HL-60/S4 (cell line): ENCODE data around the gene AHNAK2.

Experiments
- in situ Hi-C: fragments of 300-500 bp; cut with MboI; formaldehyde crosslinking; loops from 2 replicates; pipeline ENCODE4 v1.14.3; 2022; ENCODE audit warnings: low sequenced_read_pairs

The AHNAK2 gene

DNA sequence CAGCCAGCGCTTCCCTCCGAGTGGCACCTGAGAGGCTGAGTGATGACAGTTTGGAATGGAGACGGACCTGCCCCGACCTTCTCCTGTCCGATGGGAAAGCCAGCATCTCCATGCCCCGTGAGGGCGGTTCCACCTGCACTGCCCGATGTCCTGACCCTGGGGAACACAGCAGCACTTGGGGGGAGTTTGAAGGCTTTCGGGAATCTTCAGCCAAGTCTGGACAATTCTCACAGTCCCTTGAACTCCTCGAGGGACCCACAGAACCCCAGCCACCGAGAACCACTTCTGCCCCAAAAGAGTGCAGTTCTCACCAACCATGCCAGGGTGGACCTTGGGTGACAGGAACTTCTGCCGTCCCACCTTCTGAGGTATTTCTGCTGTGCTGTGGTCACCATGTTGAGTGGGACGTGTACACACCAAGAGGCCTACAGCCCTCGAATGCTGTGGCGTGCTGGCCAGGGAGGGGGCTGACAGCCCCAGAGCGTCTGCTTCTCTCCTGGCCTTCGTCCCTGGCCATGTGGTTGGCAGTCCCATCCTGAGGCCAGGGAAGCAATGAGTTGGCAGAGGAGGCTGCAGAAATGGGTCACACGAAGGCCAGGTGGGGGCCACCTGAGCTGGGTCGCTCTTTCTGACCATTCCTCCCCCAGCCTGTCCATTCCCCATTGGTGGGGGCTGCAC lies 8.5 kb upstream of the AHNAK2 start:
- in situ Hi-C loops: no loop called here

DNA sequence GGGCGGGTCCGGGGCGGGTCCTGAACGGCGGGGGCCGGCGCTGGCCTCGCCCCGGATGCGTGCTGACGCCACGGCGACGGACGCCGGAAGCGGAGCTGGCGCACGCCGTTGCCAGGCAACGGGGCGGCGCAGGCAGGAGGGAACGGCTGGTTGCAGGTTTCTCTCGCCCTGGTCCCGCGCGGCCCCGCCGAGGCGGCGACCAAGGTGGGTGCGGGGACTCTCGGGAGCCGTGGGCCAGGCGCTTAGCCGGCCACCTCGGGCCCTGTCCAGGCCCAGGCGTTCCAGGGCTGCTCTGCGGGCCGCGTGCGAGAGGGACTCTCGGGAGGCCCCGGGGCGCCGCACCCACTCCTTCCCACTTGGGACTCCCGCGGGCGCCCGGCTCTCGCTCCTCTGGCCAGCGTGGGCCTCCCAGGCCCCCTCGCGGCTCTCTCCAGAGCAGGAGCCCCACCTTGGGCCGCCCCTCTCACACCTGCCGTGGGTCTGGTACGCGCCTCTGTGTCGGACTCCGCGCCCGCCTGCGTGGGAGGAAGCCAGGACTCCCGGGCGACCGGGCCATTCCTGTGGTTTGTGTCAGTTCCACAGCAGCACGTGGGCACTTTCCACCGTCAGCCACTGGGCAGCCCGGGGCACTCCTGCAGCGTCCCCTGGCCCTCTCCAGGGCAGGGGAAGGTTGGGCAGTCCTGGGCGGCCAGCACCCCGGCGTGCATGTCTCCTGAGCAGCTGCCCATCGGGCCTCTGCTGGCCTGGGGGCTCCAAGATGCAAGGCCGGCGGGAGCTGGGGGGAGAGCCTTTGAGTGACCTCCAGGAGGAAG lies 7.7 kb upstream of the AHNAK2 start, which contains the start of gene CLBA1:
CLBA1 (plus strand) TSS at position 114 of the 812 bp plus-strand sequence; CDS start at position 758, 644 bp downstream.
- in situ Hi-C loops: no loop called here

DNA sequence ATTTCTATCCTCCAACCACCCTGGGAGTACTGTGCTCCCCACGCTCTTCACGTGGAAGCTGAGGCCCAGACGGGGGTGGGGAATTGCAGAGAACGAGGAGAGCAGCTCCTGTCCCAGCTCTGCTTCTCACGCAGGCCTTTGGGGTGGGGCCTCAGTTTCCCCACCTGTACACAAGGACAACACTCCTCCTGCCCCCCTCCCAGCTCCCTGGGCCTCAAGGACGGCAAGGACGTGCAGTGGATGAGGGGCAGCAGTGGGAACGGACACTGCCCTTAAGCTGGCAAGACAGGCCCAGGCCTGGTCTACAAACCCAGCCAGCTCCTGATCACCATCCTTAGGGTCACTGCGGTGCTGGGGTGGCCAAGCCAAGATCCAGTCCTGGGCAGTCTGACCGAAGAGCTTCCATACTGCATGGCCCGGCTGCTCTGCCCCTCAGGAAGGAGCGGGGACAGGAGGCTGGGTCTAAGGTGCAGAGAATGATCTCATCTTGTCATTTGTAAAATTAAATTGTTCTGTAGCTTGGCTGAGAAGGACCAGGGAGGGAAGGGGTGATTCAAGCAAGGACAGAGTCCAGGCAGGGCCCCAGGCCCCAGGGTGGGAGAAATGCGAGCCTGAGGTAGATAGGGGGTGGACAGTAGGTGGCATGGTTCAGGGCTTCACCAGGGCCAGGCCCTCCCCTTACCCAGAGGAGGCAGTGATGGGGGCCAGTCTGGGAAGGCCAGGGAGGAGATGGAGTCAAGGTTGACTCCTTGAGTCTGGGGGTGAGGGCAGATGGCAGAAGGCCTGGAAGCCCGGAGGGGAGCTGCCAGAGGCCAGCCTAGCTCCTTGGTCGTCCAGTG lies 6.1 kb upstream of the AHNAK2 start:
- in situ Hi-C loops: no loop called here

DNA sequence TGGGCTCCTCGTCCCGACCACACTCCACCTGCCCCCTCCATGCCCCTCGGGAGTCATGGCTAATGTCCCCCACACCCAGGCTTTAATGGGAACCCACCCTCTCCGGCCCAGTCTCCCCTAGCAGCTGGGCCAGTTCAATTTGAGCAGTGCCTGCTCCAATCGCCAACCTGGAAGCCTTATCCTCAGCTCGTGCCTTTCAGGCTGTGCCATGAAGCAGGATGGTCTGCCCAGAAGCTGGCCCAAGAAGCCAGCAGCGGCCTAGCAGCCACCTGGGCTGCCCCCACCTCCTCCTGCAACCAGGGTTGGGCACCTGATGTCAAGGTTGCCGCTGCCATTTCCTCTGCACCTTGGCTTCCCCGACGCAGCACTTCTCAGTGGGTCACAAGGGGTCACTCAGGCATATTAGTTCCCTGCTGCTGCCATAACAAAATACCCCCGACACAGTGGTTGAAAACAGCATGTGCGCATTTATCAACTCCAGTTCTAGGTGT lies 5.1 kb upstream of the AHNAK2 start:
- in situ Hi-C loops: no loop called here

DNA sequence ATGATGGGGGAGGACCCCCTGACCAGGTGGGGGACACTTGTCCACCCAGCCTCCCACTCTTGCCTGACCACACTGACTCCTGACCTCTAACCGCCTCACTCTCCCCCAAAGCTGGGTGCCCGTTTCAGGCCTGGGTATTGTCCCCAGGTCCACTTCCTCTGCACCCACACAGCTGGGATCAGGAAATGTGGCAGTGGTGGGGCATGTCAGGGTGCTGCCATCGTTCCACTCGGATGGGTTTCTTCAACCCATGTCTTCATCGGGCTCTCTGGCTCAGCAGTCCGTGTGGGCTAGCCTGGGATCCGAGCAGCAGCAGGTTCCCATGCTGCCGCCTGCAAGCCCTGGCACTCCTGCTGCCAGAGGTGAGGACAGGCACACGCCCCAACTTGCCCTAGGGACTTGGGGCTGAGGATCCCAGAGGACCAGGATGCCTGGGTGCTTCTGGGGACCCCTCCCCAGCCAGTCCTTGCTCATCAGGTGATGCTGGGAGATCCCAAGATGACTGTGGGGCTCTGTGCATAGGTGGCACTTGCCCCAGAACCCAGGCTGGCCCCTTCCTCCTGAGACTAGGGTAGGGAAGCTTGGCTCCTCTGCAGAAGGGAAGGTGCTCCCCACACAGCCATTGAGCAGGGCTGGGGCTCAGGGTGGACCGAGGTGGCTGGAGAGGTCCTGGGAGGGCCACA lies 4.5 kb upstream of the AHNAK2 start:
- in situ Hi-C loops: no loop called here

DNA sequence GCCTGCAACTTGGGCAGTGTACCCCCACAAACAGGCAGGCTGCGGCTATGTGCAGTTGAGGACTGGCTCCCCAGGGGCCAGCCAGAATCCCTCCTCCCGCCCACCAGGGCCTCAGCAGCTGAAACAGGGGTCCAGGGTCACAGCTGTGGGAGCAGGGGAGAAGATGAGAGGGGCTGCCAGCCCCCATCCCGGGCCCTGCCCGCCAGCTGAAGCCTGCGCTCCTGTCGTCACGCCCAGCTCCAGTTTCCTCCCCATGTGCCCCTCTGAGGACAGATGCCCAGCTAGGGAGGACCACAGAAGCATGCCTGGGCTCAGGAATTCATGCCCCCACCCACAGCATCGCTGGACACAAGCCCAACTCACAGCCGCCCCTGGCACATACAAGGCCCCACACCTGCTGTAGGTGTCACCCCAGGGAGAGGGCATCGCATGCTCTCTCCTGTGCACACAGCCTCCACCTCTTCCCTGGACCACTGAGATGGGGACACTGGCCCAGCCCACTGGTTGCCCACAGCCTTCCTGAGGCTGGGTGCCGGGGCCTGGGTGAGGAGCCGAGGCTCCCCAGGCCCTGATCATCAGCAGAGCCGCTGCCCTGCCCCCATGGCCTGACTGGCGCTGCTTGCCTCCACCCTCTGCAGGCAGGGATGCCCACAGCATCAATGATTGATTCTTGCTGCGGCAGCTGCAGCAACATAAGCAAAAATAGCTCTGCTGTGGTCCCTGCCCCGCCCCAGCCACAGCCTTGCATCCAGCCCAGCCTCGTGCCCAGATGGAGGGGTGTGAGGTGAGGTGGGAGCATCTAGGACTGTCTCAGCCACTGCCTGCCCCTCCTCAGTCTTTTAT lies 3.7 kb upstream of the AHNAK2 start:
- in situ Hi-C loops: no loop called here

DNA sequence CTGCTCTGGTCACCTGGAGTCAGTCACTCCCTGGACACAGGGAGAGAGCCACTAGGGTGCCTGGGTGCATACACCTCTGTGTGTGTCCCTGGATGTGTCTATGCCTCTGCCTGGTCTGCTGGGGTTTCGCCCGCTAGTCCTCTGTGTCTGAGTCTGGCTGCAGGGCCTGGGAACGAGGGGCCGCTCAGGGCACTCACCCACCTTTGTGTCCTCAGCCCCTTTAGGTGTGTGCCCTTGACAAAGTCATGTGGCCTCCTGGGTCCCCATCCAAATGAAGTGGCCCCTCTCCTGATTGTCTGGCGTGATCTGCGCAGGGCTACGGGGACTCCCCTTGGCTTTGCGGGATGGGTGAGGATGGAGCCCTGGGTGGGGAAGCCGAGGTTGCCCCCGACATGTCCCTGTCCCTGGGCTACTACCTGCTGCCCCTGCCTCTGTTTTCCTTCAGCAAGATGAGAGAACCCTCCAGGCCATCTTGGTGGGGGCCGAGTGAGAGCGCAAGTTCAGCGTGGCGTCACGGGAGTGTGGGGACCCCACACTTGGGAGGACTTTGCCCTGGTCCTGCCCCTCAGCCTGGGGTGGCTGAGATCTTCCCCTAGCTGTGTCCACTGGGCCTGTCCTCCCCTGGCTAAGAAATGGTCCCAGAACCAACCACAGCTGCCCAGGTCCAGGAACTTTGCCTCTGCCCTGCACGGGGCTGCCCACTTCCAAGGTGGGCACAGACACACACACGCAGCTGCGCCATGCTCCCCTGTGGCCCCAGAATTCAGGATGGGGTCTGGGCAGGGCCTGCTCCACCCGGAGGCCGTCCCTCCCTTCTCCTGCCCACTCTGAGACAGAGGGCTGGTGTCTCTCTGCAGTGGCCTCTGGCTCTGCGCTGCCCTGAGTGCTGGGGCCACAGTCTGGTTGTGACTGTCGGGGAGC lies 2.7 kb upstream of the AHNAK2 start:
- in situ Hi-C loops: no loop called here

DNA sequence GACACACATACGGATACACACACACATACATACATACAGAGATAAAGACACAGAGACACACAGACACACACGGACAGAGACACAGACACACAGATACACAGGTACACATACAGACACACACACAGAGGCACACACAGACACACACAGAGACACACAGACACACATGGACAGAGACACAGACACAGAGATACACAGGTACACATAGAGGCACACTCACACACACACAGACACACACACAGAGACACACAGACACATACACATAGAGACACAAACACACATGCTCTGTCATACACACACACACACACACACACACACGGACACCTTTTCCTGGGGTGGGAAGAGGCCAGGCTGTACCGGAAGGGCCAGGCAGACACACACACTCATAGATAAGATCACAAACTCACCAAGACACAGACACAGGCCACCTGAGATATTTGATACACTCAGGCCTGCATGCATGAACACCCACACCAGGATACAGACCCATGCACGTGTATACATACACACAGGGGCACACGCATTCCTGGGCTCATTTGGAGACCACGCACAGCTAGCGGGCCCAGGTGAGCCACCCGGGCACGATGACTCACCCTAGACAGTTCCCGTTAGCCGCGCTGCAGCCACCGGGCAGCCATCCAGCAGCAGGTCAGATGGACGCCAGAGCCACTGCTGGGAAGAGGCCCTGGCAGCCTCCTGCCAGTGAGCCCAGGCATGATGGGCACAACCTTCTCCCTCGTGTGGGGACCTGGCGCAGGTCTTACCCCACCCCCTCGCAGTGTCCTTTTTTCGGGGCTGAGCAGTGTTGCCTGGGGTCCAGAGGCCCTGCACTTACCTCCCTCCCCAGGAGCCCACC lies 1.8 kb upstream of the AHNAK2 start:
- in situ Hi-C loops: no loop called here

DNA sequence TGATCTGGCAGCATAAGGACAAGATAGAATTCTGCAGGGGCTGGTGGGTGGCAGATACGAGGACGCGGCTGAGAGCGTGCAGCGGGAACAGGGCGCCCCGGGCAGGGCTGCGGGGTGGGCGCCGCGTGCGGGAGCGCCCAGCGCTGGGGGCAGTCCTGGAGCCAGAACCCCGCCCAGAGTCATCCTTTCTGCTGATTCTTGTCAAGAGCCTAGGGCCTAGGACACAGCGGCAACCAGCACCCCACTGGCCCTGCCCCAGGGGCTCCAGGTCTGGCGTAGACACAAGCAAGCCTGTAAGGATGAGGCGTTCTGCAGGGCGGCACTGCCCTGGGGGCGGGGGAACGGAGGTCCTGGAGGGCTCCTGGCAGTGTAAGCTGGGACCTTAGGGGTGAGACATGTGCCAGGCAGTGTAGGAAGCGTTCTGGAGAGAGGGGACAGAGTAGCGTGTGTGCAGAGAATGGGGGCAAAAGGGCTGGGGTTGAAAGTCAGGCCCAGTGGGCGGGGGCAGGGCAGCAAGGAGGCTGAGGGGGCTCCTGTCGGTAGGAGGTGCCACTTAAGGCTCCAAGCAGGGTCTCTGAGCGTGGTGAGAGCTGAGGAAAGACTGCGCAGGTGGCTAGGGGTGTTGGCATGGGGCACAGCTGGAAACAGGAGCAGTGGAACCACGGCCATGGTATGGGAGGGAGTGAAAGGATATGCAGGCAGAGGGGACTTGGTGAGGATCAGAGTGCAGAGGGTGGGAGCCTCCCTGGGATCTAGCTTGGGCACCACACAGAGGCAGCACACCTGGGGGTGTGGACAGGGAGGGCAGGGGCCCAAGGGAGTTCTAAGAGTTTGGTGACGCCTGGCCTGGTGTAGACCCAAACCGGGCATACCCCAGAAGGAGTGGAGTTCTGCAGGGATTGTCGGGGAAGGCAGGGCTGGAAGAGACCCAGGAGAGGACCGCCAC lies 845 bp upstream of the AHNAK2 start:
- in situ Hi-C loops: no loop called here

DNA sequence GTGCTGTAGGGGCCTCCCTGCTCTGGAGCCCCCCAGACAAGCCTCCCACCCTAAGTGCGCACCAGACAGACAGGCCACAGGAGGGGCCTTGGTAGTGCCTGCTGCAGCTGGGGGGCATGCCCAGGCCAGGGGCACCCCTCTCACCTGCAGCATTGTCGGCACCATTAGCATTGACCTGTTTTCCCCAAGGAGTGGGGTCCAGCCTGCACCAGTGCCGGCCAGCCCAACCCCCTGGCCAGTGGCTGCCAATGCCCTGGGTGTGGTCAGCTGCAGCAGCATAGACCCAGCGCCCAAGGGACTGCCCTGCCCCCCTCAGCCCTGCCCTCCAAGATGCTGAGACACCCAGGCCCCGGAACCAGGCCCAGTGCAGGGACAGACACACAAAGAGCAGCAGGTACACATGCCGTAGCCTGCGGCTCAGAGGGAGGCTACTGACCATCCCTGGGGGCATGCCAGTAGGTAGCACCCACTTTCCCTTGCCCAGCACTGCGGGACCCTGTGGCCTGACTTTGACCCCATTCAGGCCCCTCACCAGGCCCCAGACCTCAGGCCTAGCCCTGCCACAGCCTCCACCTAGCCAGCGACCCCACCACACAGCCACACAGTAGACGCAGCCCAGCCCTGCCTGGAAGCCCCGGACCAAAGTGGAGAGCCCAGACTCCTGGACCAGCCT lies 1.0 kb downstream of the AHNAK2 start:
- in situ Hi-C loops: no loop called here

DNA sequence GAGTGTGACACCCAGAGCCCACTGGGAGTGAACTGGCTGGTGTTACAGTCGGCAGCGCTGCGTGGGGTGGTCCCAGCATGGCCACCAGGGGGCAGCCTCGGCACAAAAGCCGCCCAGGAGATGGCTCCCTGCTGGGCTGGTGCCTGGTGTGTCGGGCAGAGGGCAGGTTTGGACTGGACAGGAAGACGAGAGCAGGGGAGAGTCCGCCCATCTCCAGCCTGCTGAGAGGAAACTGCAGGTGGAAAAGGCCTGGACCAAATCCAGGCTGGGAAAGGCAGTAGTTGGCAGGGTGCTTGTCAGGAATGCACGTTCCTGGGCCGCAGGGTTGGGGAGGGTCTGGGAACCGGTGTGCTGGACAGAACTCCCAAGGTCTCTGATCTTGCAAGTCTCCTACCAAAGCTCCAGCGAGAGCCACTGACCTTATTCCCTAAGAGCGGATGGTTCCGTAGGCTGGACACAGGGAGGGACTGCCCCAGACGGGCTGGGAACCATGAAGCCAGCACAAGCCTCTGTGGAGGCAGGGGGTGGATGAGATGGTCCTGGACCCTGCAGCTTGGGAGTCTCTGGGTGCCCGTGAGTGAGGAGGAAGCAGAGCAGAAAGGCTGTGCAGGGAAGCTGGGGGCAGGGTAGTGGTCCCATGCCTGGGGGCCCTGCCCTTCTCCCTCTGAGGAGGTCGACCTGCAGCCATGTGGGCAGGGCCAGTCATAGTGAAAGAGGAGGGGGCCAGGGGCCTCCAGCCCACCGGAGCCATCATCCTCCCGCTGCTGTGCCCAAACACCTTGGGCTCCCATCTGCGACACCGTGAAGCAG lies 1.8 kb downstream of the AHNAK2 start:
- in situ Hi-C loops: no loop called here

DNA sequence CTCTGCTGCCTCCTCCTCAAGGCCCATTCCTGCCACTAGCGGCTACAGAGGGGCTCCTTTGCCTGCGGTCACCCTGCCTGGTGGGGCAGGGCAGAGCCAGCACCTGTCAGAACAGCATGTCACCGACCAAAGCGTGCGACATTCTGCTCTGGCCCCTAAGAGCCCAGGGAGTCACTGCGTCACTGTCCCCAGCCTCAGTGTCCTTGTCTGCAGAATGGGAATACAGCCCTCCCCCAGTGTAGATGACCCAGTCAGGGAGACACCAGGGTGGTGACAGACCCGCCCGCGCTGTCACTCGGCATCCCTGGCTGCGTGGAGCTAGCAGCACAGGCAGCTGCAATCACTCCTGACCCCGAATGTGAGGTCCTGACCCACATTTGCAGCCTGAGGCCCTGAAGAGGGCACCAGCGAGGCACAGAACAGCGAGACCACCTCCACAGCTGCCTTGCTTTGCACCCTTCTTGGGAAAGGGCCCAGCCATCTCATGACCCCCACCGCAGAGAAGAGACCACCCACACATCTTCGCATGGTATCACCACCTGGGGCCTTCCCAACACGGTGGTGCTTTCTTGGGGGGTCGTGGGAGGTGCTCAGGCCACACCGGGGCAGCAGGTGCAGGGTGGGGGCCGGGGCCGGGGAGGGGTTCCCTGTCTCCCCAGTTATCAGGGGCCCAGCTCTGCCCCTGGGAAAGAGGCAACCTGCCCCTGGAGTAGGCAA lies 2.5 kb downstream of the AHNAK2 start:
- in situ Hi-C loops: no loop called here

DNA sequence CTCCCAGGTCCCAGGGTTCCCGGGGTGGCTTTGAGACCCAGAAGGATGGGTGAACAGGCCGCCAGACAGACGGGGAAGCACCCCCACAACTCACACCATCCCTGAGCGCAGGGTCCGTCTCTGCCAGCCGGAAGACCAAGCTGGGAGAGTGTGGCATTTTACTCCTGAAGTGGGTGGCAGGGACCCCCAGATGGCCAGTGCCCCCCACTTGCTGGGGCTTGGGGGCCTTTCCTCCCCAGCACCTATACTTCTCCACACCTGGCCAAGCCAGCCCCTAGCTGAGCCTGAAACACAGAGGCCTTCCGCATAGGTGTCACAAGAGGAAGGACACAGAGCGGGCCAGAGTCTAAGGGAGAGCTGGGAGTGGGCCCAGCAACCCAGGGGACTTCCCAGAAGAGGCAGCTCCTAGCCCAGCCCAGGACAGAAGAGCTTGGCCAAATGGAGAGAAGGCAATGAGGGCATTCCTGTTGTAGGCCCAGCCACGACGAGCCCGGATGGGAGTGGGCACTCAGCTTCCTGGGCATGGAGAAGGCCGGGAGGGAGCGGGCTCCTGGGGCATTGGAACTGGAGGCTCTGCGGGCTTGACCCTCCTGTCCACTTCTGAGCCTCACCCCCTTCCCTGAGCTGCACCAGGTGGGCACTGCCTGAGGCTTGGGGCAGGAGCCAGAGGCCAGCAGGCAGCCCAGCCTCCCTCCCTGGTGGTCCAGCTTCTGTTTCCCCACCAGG lies 3.3 kb downstream of the AHNAK2 start:
- in situ Hi-C loops: loop anchor here (5.0 kb wide), 1 partner anchor 72 kb away; no protein-coding TSS in a partner anchor

DNA sequence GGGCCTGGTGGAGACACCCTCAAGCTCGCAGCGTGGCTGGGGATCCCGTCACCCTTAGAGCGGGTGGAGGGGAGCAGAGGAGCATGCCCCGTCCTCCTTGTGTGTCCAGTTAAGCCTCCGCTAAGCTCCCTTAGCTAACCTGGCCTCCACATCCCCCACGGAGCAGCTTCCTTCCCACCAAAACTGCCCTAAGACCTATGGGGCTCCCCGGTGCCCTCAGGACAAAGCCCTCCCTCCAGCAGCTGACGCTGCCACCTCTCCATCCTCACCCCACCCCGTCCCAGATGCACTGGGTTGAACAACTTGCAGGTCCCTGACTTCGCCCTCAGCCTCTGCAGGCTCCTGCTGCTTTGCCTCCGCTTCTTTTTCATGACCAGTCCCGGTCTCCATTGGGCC lies 4.0 kb downstream of the AHNAK2 start:
- in situ Hi-C loops: loop anchor here (5.0 kb wide), 1 partner anchor 73 kb away; no protein-coding TSS in a partner anchor
